Large intestine (tissue), 3 donors: ENCODE data around the gene TMEM151B. TPM values are rescaled to one million over a fixed set of nuclear protein-coding genes. Genes with fewer than 3 reads are reported as not detected.

Experiments used
- DNase-seq, 2 donors: peaks; one replicate each; pipeline versions ENCODE4 v3.0.0 to v3.0.0-alpha.2; 2013
- H3K27ac ChIP-seq: one replicate; pipeline ENCODE4 v1.5.1; 2013; ENCODE audit warnings: low read length
- H3K27me3 ChIP-seq: 2 replicates; pipeline ENCODE4 v1.6.1; 2013; ENCODE audit warnings: low read length; ENCODE audit not compliant: control insufficient read depth, insufficient read depth
- H3K36me3 ChIP-seq: 2 replicates; pipeline ENCODE4 v1.6.1; 2013; ENCODE audit warnings: low read length; ENCODE audit not compliant: control insufficient read depth, insufficient read depth
- H3K4me1 ChIP-seq: one replicate; pipeline ENCODE4 v1.6.1; 2013; ENCODE audit warnings: low read length; ENCODE audit not compliant: control insufficient read depth, insufficient read depth
- H3K4me3 ChIP-seq: one replicate; pipeline ENCODE4 v1.5.1; 2013; ENCODE audit warnings: low read length
- H3K9me3 ChIP-seq: one replicate; pipeline ENCODE4 v1.6.1; 2013; ENCODE audit warnings: mild to moderate bottlenecking, low read depth, low read length, moderate library complexity; ENCODE audit not compliant: control insufficient read depth
- WGBS: methylation state at CpG from one replicate; pipeline ENCODE4 v1.1.5; 2013; ENCODE audit warnings: low lambda C conversion rate; ENCODE audit not compliant: insufficient coverage; 5-methylcytosine and 5-hydroxymethylcytosine counted together
- polyA plus RNA-seq: library from polyadenylated mRNA; unstranded; fragments of 120-200 nt; gene quantifications from one replicate; pipeline ENCODE4 v1.2.1, GENCODE V29; 2013

TMEM151B gene
- polyA plus RNA-seq, 1 donor: 3.2 TPM

- Histone ChIP-seq H3K36me3 (no peaks in the 10 kb centered on the region), H3K4me3 (no peak overlapping the region), H3K27ac (no peak overlapping the region), H3K9me3 (no peaks in the 10 kb centered on the region), H3K4me1 (no peaks in the 10 kb centered on the region), H3K27me3 (peaks cover 50% of the 10 kb centered on the region)
- no peak for DNase-seq
- 0% methylated on average over 1 of the region's 25 CpGs for WGBS
These were observed 15.5 kb downstream of the TMEM151B start for GRCh38 chr6:44285552-44286284.

DNA sequence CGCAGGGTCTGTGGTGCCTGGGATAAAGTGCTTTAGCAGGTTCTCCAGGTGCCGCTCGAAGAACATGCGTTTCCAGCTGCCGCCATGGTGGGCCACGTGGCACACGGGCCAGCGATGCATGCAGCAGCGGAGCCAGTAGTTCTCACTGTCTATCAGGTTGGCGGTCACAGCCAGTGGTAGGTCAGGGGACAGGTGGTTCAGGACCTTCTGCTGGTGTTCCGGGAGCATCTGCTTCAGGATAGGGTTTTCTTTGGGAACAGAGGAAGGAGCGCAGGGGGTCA, 16.0 kb downstream of the TMEM151B start:
- Histone ChIP-seq H3K27ac (no peak overlapping the region), H3K27me3 (peaks cover 49% of the 10 kb centered on the region), H3K36me3 (no peaks in the 10 kb centered on the region), H3K4me1 (no peaks in the 10 kb centered on the region), H3K9me3 (no peaks in the 10 kb centered on the region), H3K4me3 (no peak overlapping the region)
- no peak for DNase-seq
- no CpG with 5 or more reads among the region's 12 CpGs for WGBS

GRCh38 chr6:44286747-44287146, 16.5 kb downstream of the TMEM151B start:
- Histone ChIP-seq H3K4me1 (no peaks in the 10 kb centered on the region), H3K9me3 (no peaks in the 10 kb centered on the region), H3K4me3 (no peak overlapping the region), H3K36me3 (no peaks in the 10 kb centered on the region), H3K27ac (no peak overlapping the region), H3K27me3 (peaks cover 53% of the 10 kb centered on the region)
- no CpG with 5 or more reads among the region's 2 CpGs for WGBS
- no peak for DNase-seq

DNA sequence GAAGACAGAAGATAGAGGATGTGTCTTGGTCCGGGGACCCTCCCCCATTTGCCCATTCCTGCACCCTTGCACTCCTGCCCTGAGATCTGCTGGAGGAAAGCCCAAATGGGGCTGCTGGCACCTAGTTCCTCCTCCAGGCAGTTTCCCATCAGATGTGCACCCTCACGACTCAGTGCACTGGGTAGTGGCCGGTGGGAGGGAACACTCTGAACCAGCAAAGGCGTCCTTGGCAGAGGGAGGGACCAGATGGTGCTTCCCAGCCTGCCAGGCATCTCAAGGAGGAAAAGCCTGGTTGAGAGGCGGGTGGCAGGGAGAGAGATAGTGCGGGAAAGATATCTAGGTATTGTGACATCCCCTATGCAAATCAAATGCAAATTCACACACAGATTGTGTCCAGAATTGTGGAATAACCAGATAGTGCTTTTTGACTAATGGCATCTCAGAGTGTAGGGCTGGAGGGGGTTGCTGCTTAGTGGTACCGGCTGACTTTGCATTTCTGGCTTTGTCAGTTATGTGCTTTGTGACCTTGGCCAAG, 19.5 kb downstream of the TMEM151B start:
- no peaks in the 10 kb centered on the region for H3K4me1 ChIP-seq
- no peak for DNase-seq
- no peaks in the 10 kb centered on the region for H3K9me3 ChIP-seq
- H3K36me3 ChIP-seq: no peaks in the 10 kb centered on the region
- H3K4me3 ChIP-seq: no peak overlapping the region
- no peak overlapping the region for H3K27ac ChIP-seq
- no CpG with 5 or more reads among the region's 7 CpGs for WGBS
- peaks cover 54% of the 10 kb centered on the region for H3K27me3 ChIP-seq

- DNase-seq: no peak
- Histone ChIP-seq H3K9me3 (no peaks in the 10 kb centered on the region), H3K27ac (no peak overlapping the region), H3K4me1 (peaks cover 2% of the 10 kb centered on the region), H3K36me3 (no peaks in the 10 kb centered on the region), H3K27me3 (peaks cover 74% of the 10 kb centered on the region), H3K4me3 (no peak overlapping the region)
- WGBS: no CpG with 5 or more reads among the region's 4 CpGs
These were observed 21.6 kb downstream of the TMEM151B start for GRCh38 chr6:44291841-44292240.

- no peak for DNase-seq
- Histone ChIP-seq H3K36me3 (no peaks in the 10 kb centered on the region), H3K27ac (no peak overlapping the region), H3K27me3 (peaks cover 76% of the 10 kb centered on the region), H3K4me3 (no peak overlapping the region), H3K9me3 (no peaks in the 10 kb centered on the region), H3K4me1 (peaks cover 9% of the 10 kb centered on the region)
- WGBS: no CpG with 5 or more reads among the region's 4 CpGs
These were observed 22.6 kb downstream of the TMEM151B start for GRCh38 chr6:44292661-44293365.

DNA sequence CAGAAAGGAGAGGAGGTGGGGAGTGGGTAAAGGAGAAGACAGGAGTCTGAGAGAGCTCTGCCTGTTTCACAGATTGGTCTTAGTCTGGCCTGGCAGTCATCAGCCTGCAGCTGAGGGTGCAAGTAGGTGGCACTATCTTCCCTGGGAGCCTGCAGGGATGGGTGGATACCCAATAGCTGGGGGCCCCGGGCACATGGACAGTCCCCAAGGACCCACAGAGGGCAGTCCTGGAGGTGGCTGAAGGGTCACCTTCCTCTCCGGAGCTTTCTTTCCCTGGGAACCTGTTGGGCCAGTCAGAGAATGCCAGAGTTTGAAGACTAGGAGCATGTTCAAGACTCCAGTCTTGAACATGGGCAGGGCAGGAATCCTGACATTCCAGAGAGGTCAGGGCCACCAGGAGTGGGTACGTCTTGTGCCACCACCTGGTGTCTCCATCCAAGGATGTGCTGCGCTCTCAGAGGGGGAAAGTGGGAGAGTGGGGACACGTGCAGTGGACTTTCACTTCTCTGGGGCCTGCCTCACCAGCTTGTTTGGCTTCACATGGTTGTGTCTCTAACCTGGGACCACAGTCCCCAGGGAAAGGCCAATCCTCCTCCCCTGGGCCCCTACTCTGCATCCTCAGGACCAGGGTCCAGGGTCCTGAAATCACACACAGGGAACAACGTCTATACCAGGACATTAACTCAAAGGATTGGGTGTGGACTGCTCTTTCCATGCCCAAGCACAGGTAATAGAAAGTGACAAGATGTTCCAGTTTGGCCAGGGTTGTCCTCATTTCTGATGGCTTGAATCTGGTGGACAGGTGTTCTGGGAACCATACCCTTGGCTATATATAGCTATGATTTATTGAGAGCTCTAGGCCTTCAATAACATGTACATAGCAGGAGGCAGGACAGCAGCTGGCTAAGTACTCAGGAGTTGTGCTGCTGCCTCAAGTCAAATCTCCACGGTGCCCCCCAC, 24.9 kb downstream of the TMEM151B start:
- DNase-seq: no peak
- Histone ChIP-seq H3K27ac (no peak overlapping the region), H3K9me3 (no peaks in the 10 kb centered on the region), H3K27me3 (peaks cover 63% of the 10 kb centered on the region), H3K4me3 (no peak overlapping the region), H3K36me3 (peaks cover 4% of the 10 kb centered on the region), H3K4me1 (peaks cover 17% of the 10 kb centered on the region)
- no CpG with 5 or more reads among the region's 7 CpGs for WGBS

- Histone ChIP-seq H3K27me3 (peaks cover 44% of the 10 kb centered on the region), H3K4me3 (peak overlapping the region; percentile 35), H3K4me1 (peaks cover 17% of the 10 kb centered on the region), H3K36me3 (peaks cover 26% of the 10 kb centered on the region), H3K27ac (no peak overlapping the region), H3K9me3 (no peaks in the 10 kb centered on the region)
- DNase-seq: peak in 1 of 2 donors; percentile 51
- no CpG with 5 or more reads among the region's 86 CpGs for WGBS
These were observed 27.1 kb downstream of the TMEM151B start for GRCh38 chr6:44297063-44298038.

GRCh38 chr6:44298055-44298803, 28.0 kb downstream of the TMEM151B start:
- WGBS: no CpG with 5 or more reads among the region's 20 CpGs
- peak in 1 of 2 donors; percentile 42 for DNase-seq
- peaks cover 34% of the 10 kb centered on the region for H3K36me3 ChIP-seq

More at GRCh38 chr6:44298055-44298803, 28.0 kb downstream of the TMEM151B start:
- Histone ChIP-seq H3K4me1 (peaks cover 17% of the 10 kb centered on the region), H3K9me3 (no peaks in the 10 kb centered on the region), H3K4me3 (no peak overlapping the region), H3K27ac (no peak overlapping the region), H3K27me3 (peaks cover 37% of the 10 kb centered on the region)
